HCEC 1CT (cell line): ENCODE data around the gene ASB18.
A peak's percentile ranks its signal among the peaks of the same experiment; 100 is the strongest.

ENCODE experiments used
- DNase-seq: peaks from one replicate; pipeline ENCODE4 v3.0.0-alpha.2; 2017

Gene ASB18

GRCh38 chr2:236240228-236240990, 23.8 kb downstream of the ASB18 start:
- peak; percentile 30 for DNase-seq

GRCh38 chr2:236239276-236240065, 24.7 kb downstream of the ASB18 start:
- DNase-seq = no peak

GRCh38 chr2:236238751-236239150, 25.5 kb downstream of the ASB18 start:
- DNase-seq = no peak

GRCh38 chr2:236237468-236238190, 26.6 kb downstream of the ASB18 start:
- no peak for DNase-seq

GRCh38 chr2:236236559-236237452, 27.4 kb downstream of the ASB18 start:
- no peak for DNase-seq

GRCh38 chr2:236229186-236229585, 35.0 kb downstream of the ASB18 start:
- no peak for DNase-seq

- DNase-seq = no peak
Measured at GRCh38 chr2:236223675-236224074, 40.5 kb downstream of the ASB18 start.

GRCh38 chr2:236221798-236222197, 42.4 kb downstream of the ASB18 start:
- no peak for DNase-seq

- DNase-seq = no peak
Measured at GRCh38 chr2:236219411-236219810, 44.8 kb downstream of the ASB18 start.

GRCh38 chr2:236217926-236218325, 46.3 kb downstream of the ASB18 start:
- no peak for DNase-seq

GRCh38 chr2:236216711-236217110, 47.5 kb downstream of the ASB18 start:
- no peak for DNase-seq

- DNase-seq = no peak
Measured at GRCh38 chr2:236215761-236216333, 48.4 kb downstream of the ASB18 start.

- DNase-seq = no peak
Measured at GRCh38 chr2:236215196-236215595, 49.0 kb downstream of the ASB18 start.

GRCh38 chr2:236214376-236214995, 49.7 kb downstream of the ASB18 start:
- no peak for DNase-seq

- DNase-seq = no peak
Measured at GRCh38 chr2:236211296-236211695, 52.9 kb downstream of the ASB18 start.

GRCh38 chr2:236210536-236210935, 53.7 kb downstream of the ASB18 start:
- DNase-seq = no peak

- DNase-seq = no peak
Measured at GRCh38 chr2:236209996-236210395, 54.2 kb downstream of the ASB18 start.

GRCh38 chr2:236209535-236209934, 54.7 kb downstream of the ASB18 start:
- DNase-seq = no peak

GRCh38 chr2:236208019-236208926, 55.9 kb downstream of the ASB18 start:
- no peak for DNase-seq

GRCh38 chr2:236207472-236207871, 56.7 kb downstream of the ASB18 start:
- DNase-seq = no peak
